ENCODE data around the gene EPHA3.

The EPHA3 gene

DNA sequence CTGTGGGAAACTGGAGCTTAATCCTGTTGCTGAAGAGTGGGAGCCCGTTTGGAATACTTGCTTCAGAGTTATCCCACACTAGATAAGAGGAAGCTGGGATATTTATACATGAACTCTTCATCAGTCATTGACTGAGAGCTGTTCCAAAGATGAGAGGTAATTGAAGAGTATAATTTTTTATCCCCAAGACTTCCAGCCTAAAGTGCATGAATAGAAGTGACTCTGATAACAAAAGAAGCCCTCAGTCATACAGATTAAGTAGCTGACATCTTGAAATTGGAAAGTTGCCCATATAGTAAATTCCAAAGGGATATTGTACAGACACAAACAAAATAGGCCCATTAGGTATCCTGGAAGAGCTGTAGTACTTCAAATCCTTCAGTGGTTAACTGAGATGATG lies 268.0 kb downstream of the EPHA3 start:
- H3K4me3 Mint-ChIP-seq, result no peak overlapping the region
- H3K9me3 Mint-ChIP-seq, result no peaks in the 10 kb centered on the region
- H3K27ac Mint-ChIP-seq, result no peak overlapping the region
- H3K4me1 Mint-ChIP-seq, result no peaks in the 10 kb centered on the region
- H3K27me3 Mint-ChIP-seq, result no peaks in the 10 kb centered on the region
- H3K36me3 Mint-ChIP-seq, result no peaks in the 10 kb centered on the region

DNA sequence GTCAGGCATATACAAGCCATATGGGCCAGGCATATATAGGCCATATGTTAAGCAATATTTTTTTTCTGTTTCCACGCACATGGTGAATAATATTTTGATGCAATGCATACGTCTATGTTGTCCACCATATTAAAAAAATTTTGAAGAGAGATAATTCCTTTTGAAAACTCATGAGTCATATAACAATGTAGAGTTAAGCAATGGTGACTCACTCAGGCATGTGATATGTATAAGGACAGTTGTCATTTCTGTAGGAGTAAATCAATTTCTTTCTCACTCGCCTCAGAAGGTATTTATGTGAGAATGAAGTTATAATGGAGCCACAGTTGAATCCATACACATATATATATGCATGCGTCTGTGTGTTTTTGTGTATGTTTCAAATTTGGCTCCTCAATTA lies 272.6 kb downstream of the EPHA3 start:
- Mint-ChIP-seq H3K4me3 (no peak overlapping the region), H3K27ac (no peak overlapping the region), H3K4me1 (no peaks in the 10 kb centered on the region), H3K9me3 (peaks cover 7% of the 10 kb centered on the region), H3K27me3 (no peaks in the 10 kb centered on the region), H3K36me3 (no peaks in the 10 kb centered on the region)

DNA sequence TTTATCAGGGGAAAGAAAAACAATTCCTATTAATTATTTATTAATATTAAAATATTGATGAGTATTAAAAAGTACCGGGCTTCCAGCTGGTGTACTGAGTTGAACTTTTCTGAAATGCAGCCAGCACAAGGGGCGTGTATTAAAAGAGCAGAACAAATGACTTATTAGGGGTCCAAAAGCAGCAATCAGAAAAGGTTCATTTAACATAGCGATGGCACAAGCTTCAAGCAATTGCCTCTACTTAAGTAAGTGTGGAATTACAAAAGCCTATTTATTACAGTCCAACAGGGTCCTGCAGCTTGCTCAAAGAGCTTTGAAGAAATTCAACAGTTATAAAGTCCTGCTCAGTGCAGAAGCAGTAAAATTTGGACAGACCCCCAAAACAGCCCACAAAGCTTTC lies 285.6 kb downstream of the EPHA3 start:
- H3K4me3 Mint-ChIP-seq, result no peak overlapping the region
- H3K27me3 Mint-ChIP-seq, result no peaks in the 10 kb centered on the region
- no peaks in the 10 kb centered on the region for H3K4me1 Mint-ChIP-seq
- no peaks in the 10 kb centered on the region for H3K9me3 Mint-ChIP-seq
- H3K36me3 Mint-ChIP-seq, result no peaks in the 10 kb centered on the region
- no peak overlapping the region for H3K27ac Mint-ChIP-seq

DNA sequence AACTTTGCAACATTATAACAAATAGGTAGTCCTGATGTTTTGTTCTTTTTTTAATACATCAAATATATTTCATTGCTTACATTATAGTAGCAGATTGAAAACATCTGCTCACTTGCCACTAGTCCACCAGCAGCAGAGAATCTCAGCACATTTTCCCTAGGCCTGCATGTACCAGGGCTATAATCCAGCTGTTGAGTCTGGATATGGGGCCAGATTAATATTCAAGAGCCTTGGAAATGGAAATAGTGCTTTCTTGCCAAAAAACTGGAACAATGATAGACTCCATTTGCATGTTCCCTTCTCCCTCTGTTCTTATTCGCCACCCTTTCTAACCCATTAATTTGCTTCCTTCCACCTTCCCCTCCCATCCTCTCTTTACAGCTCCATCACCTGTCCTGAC lies 288.0 kb downstream of the EPHA3 start:
- Mint-ChIP-seq H3K36me3 (no peaks in the 10 kb centered on the region), H3K27me3 (no peaks in the 10 kb centered on the region), H3K4me1 (no peaks in the 10 kb centered on the region), H3K9me3 (no peaks in the 10 kb centered on the region), H3K4me3 (no peak overlapping the region), H3K27ac (no peak overlapping the region)

DNA sequence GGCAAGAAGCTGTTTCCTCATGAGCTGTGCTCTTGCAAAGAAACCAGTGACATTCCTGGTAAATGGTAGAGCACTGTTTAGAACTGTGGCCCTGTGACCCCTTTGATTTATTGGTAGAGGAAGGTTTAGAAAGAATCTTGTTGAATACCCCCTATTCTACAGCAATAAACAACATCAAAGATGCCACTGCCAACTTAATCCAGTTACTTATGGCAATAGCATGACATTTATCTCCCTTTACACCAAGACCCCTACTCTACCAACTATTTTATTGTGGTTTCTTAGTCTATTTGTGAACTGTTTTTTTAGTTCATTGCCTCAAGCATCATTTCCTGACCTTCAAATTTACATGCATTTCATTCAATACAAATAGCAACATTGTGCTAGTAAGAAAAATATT lies 288.6 kb downstream of the EPHA3 start:
- Mint-ChIP-seq H3K27me3 (no peaks in the 10 kb centered on the region), H3K4me1 (no peaks in the 10 kb centered on the region), H3K9me3 (no peaks in the 10 kb centered on the region), H3K36me3 (no peaks in the 10 kb centered on the region), H3K27ac (no peak overlapping the region), H3K4me3 (no peak overlapping the region)

DNA sequence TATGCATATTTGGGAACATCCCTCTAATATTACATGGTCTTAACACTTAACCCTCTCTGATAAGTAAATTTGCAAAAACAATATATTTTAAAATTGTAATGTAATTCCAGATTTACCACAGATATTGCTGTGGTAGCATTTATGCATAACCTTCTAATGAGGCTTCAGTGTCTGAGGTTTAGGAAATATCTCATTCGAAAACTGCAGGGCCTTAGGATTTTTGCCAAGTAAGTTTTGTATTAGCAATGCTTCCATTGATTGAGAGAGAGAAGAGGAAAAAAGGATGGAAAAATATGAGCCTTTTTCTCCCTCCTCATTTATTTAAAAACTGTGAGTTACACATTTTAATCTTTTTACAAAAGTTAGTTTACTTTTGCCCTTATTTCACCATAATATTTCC lies 294.6 kb downstream of the EPHA3 start:
- no peaks in the 10 kb centered on the region for H3K27me3 Mint-ChIP-seq
- no peak overlapping the region for H3K4me3 Mint-ChIP-seq
- no peak overlapping the region for H3K27ac Mint-ChIP-seq
- H3K4me1 Mint-ChIP-seq, result no peaks in the 10 kb centered on the region
- no peaks in the 10 kb centered on the region for H3K9me3 Mint-ChIP-seq
- no peaks in the 10 kb centered on the region for H3K36me3 Mint-ChIP-seq

DNA sequence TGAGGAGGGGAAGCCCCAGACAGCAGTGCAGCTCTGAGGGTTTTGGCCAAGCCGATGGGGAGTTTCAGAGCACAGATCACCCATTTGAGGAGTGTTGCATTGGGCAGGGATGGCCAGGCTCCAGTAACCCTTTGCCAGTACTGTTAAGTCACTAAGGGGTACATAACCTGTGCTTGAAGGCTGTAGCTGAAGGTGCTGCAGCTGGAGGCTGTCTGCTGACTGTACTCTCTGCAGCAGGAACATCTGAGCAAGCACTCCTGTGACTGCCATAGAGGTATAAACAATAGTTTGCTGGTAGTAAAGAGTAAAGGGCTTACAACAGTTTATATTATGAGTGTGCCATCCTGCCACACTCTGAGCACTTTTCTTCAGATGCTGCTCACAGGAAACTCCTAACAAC lies 297.8 kb downstream of the EPHA3 start:
- no peaks in the 10 kb centered on the region for H3K36me3 Mint-ChIP-seq
- peaks cover 6% of the 10 kb centered on the region for H3K9me3 Mint-ChIP-seq
- no peak overlapping the region for H3K4me3 Mint-ChIP-seq

DNA sequence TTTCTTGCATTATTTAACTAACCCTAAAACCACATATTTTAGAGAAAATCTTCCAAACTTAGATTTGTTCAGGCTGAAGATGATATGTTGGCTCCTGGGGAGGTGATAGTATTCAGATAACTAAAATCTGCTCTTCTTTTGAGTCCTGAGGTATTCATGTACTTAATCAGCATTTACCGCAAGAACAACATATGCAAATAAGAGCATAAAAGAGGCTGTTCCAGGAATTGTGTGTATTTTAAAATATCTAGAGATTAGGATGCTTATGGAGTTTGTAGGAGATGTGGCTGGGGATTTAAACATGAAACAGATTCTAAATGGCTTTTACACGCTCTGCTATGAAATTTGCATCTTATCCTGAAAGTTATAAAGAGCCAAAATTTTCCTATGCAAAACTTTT lies 298.2 kb downstream of the EPHA3 start:
- Mint-ChIP-seq H3K27ac (no peak overlapping the region), H3K4me3 (no peak overlapping the region), H3K9me3 (peaks cover 6% of the 10 kb centered on the region), H3K27me3 (no peaks in the 10 kb centered on the region), H3K36me3 (no peaks in the 10 kb centered on the region), H3K4me1 (no peaks in the 10 kb centered on the region)

More for the DNA sequence above, 297.8 kb downstream of the EPHA3 start:
- Mint-ChIP-seq H3K4me1 (no peaks in the 10 kb centered on the region), H3K27me3 (no peaks in the 10 kb centered on the region), H3K27ac (no peak overlapping the region)

DNA sequence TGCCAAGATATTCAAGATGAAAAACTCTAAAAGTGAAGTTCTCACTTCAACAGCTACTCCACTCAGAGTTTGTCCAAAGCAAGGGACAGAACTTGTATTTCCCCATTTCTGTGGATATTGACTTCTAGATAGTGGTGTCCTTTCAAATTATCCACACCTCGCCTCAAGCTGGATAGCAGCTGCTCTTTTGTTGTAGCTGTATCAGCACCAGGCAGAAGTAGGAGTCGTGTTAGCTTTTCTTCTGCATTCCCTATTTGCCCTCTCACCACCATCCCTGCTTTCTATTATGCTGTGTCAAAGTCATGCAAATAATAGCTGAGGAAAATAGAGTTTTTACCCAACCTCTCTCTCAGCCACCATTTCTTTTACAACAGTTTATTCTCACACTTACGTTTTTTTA lies 303.8 kb downstream of the EPHA3 start:
- Mint-ChIP-seq H3K36me3 (no peaks in the 10 kb centered on the region), H3K4me1 (no peaks in the 10 kb centered on the region), H3K9me3 (peaks cover 6% of the 10 kb centered on the region), H3K27ac (no peak overlapping the region), H3K4me3 (no peak overlapping the region), H3K27me3 (no peaks in the 10 kb centered on the region)

DNA sequence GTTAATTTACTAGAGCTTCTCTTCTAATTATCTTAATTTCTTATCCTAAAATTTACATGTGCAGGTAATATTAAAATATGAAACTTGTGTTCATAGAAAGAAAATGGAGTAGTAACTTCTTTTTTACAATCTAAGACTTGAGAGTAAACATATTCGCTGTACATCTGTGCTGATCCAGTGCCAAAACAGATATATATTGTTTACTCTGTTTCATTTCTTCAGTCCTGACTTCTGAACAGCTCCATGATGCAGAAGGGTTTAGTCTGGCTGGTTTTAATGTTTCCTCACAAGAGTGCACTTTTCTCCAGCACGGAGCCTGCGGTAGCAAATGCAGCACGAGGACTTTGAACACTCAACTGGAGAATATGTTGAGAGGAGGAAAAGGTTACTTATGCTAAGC lies 306.8 kb downstream of the EPHA3 start:
- H3K27me3 Mint-ChIP-seq, result no peaks in the 10 kb centered on the region

DNA sequence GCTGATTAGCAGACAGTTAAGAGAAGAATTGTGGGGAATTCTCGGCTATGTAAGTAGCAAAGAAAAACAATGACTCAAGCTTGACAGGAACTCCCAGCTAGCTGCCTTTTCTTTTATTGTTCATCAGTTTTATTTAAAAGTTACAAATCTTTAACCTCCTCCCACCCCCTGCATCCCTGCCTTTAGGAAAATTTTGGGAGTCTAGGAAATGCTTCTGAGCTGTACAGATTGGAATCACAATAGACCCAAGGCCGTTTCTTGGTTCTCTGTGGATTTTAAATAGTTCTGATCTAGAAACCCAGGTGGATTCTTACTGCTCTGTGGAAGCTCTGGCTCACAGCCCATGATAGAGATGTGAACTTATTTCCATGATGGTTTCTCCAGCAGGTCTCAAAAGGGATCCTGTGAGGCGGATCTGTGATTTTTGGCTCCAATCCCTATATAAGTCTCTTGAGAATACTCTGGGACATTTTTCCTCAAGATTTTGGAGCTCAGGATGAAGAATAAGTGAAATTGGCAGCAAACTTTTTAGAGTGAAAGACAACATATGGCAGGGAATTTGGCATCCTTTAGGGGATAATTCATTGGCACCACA lies 312.3 kb downstream of the EPHA3 start:
- H3K4me3 Mint-ChIP-seq, result no peak overlapping the region
- H3K36me3 Mint-ChIP-seq, result no peaks in the 10 kb centered on the region
- no peaks in the 10 kb centered on the region for H3K4me1 Mint-ChIP-seq
- no peak overlapping the region for H3K27ac Mint-ChIP-seq
- H3K27me3 Mint-ChIP-seq, result no peaks in the 10 kb centered on the region
- no peaks in the 10 kb centered on the region for H3K9me3 Mint-ChIP-seq

More for the DNA sequence above, 306.8 kb downstream of the EPHA3 start:
- no peaks in the 10 kb centered on the region for H3K9me3 Mint-ChIP-seq
- H3K36me3 Mint-ChIP-seq, result no peaks in the 10 kb centered on the region
- no peak overlapping the region for H3K27ac Mint-ChIP-seq
- H3K4me3 Mint-ChIP-seq, result no peak overlapping the region
- H3K4me1 Mint-ChIP-seq, result no peaks in the 10 kb centered on the region

DNA sequence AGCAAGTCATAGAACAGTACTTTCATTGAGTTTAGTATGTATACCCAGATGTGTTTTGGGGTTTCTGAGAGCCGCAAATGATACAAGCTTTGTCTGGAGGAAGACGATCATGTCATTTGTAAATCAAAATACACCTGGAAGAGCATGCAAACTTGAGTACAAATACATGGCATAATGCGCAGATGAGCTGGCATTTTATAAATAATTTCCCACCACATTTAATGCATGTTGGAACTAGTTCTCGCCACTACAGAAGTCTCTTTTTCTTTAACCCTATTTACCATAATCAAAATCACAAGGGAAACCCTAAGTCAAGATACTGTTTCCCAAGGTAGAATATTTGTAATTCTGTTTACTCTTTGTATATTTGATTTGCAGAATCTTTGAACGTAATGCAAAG lies 318.6 kb downstream of the EPHA3 start:
- H3K4me3 Mint-ChIP-seq, result no peak overlapping the region
- H3K4me1 Mint-ChIP-seq, result no peaks in the 10 kb centered on the region
- no peaks in the 10 kb centered on the region for H3K36me3 Mint-ChIP-seq
- H3K9me3 Mint-ChIP-seq, result no peaks in the 10 kb centered on the region
- no peaks in the 10 kb centered on the region for H3K27me3 Mint-ChIP-seq
- no peak overlapping the region for H3K27ac Mint-ChIP-seq

DNA sequence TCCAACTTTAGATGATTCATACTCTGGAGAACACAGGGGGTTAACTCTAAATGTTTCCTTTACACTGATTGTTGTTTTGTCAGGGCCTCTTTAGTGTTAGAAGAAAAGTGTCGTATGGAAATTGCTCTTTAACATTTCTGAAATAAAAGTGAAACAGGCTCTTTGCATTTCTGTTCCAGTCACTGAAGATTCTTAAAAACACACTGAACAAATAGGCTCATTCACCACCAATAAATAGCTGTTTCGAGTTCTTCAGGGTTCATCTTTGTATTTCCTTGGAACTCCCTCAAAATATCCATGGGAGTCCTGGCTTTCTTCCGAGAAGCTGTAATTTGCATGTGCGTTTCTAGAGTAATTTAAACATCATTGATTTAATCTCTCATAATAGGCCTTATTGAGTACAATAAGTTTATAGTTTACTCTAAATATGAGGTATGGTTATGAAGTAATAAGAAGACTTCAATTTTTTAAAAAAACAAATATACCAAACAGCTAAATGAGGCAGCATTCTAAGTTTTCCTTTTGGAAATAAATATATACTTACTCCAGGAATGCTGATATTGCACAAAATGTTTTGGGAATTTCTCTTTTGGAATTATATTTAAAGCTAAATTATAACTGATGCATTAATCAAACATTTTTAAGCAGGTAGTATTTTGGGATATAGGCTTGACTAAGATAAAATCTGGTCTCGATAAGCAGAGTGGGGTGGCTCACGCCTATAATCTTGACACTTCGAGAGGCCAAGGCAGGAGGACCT lies 327.4 kb downstream of the EPHA3 start:
- Mint-ChIP-seq H3K27me3 (no peaks in the 10 kb centered on the region), H3K4me3 (no peak overlapping the region), H3K27ac (no peak overlapping the region), H3K36me3 (no peaks in the 10 kb centered on the region), H3K4me1 (no peaks in the 10 kb centered on the region), H3K9me3 (no peaks in the 10 kb centered on the region)

DNA sequence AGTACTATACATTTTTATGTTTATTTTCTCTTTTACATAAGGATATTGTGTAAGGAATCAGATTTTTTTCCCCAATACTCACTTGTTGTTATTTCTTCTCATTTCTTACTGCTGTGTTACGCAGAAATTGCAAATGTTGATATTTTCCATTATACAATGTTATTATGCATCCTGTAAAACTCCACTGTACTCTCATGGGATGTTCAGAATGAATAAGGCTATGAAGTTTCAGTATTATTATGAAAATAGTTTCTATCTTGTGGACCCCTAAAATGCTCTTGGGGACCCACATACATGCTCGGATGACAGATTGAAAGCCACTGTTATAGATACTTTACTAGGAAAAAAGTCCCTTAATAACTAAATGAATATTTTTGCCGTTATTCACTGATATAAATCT lies 329.4 kb downstream of the EPHA3 start:
- no peaks in the 10 kb centered on the region for H3K36me3 Mint-ChIP-seq
- no peaks in the 10 kb centered on the region for H3K4me1 Mint-ChIP-seq
- H3K27me3 Mint-ChIP-seq, result no peaks in the 10 kb centered on the region
- H3K4me3 Mint-ChIP-seq, result no peak overlapping the region
- no peak overlapping the region for H3K27ac Mint-ChIP-seq
- no peaks in the 10 kb centered on the region for H3K9me3 Mint-ChIP-seq

DNA sequence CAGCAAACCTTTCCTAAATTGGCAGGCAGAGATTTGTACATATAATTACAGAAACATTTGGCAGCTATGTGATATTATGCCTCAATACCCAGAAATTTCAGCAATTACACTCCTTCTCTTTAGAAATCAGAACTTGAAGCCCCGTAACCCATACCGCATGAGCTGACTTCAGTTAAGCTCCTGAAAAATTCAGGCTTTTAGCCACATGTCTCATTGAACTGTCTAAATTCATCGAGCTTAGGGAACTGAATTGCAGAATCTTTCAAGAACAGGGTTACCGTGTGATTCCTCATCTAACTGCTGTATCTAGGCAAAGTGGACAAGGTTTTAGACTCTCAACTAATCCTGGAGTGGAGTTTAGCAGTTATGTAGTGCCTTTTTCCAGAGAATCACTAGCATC lies 333.0 kb downstream of the EPHA3 start:
- no peaks in the 10 kb centered on the region for H3K4me1 Mint-ChIP-seq
- H3K27me3 Mint-ChIP-seq, result no peaks in the 10 kb centered on the region
- no peak overlapping the region for H3K27ac Mint-ChIP-seq
- no peaks in the 10 kb centered on the region for H3K9me3 Mint-ChIP-seq
- H3K4me3 Mint-ChIP-seq, result no peak overlapping the region
- H3K36me3 Mint-ChIP-seq, result no peaks in the 10 kb centered on the region

DNA sequence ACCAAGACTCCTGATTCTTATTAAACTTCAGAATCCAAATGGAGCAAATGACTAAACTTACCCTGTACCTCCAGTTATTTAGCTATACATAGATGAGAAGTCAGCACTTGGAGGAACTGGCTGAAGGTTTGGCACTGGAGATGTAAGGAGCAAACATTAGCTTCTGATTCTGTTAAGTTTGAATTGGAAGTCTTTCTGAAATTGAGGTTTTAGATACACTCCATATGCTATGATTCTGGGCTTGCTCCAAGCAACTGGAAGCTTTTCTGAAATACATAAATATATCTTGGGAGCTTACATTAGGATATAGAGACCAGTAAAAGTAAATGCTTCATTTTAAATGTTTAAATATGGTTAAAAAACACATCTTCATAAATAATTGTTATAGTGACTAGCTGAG lies 333.7 kb downstream of the EPHA3 start:
- Mint-ChIP-seq H3K4me3 (no peak overlapping the region), H3K4me1 (no peaks in the 10 kb centered on the region), H3K36me3 (no peaks in the 10 kb centered on the region), H3K27me3 (no peaks in the 10 kb centered on the region), H3K27ac (no peak overlapping the region), H3K9me3 (no peaks in the 10 kb centered on the region)

DNA sequence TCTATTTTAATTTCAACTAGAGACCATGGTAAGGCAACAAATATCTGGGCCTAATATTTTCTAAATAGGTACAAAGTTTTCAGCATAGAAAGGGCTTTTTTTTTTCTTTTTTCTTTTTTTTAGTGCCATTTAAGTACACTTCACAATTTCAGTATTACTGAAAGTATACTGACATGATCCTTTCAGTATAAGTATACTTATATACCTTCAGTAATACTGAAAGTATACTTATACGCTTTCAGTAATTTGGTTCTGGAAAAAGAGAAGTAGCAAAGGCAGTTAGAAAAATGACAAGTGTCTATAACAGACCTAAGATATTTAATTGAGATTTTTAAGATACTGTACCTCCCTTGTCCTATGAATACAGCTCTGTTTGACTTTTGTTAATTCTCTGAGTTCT lies 339.2 kb downstream of the EPHA3 start:
- no peaks in the 10 kb centered on the region for H3K9me3 Mint-ChIP-seq
- H3K4me1 Mint-ChIP-seq, result no peaks in the 10 kb centered on the region
- no peak overlapping the region for H3K4me3 Mint-ChIP-seq
- H3K27me3 Mint-ChIP-seq, result no peaks in the 10 kb centered on the region
- no peaks in the 10 kb centered on the region for H3K36me3 Mint-ChIP-seq
- no peak overlapping the region for H3K27ac Mint-ChIP-seq
